CD14-positive monocyte (primary cell): Measurements from ENCODE around the gene IRS2. TPM values are rescaled to one million over a fixed set of nuclear protein-coding genes. Genes with fewer than 3 reads are reported as not detected.
"Not testable (repeated sequence)": the region's sequence is repeated elsewhere in the genome, so short reads cannot be mapped to it uniquely, and the experiment has no call there.

ENCODE experiments used
- DNase-seq, 3 donors: peaks; one replicate each; pipeline ENCODE4 v3.0.0-alpha.2; 2011 to 2022
- H2AFZ ChIP-seq: 2 replicates; pipeline ENCODE4 v1.6.0; 2012; ENCODE audit warnings: mild to moderate bottlenecking, low read depth, low read length, inconsistent platforms; ENCODE audit not compliant: insufficient read depth, poor library complexity, severe bottlenecking
- H3K27ac ChIP-seq, 2 donors: 1 replicate in 1 of 2; 2 replicates in 1 of 2; pipeline ENCODE4 v1.5.1; 2012 to 2013; ENCODE audit warnings: low read length in 2 of 2, control low read depth in 1 of 2, inconsistent platforms in 1 of 2, low read depth in 1 of 2, mild to moderate bottlenecking in 1 of 2
- H3K27me3 ChIP-seq, 2 donors: one replicate each; pipeline versions ENCODE4 v1.6.0 to v1.6.1; 2011 to 2013; ENCODE audit warnings: low read length in 2 of 2; ENCODE audit not compliant: control insufficient read depth in 2 of 2, insufficient read depth in 2 of 2
- H3K36me3 ChIP-seq, 2 donors: replicated peaks in 1 of 2; 1 replicate in 1 of 2; 2 replicates in 1 of 2; pipeline versions ENCODE4 v1.5.1 to v1.6.1; 2012 to 2013; ENCODE audit warnings: low read length in 2 of 2, control low read depth in 1 of 2, inconsistent platforms in 1 of 2, mild to moderate bottlenecking in 1 of 2; ENCODE audit not compliant: insufficient read depth in 2 of 2, control insufficient read depth in 1 of 2
- H3K4me1 ChIP-seq, 2 donors: 1 replicate in 1 of 2; 2 replicates in 1 of 2; pipeline versions ENCODE4 v1.5.1 to v1.6.1; 2012 to 2013; ENCODE audit warnings: low read length in 2 of 2, control low read depth in 1 of 2, inconsistent platforms in 1 of 2, mild to moderate bottlenecking in 1 of 2, moderate library complexity in 1 of 2; ENCODE audit not compliant: insufficient read depth in 2 of 2, control insufficient read depth in 1 of 2
- H3K4me2 ChIP-seq: replicated peaks from 2 replicates; pipeline ENCODE3; 2012; ENCODE audit warnings: low read length, moderate library complexity, mild to moderate bottlenecking; ENCODE audit not compliant: poor library complexity, severe bottlenecking; ENCODE audit errors: extremely low read depth
- H3K4me3 ChIP-seq, 3 experiments: fragments of 200-600 bp in 1 of 3; sonication (generic) in 1 of 3; replicated peaks in 1 of 3; 1 replicate in 2 of 3; 2 replicates in 1 of 3; pipeline ENCODE4 v1.5.1; 2011 to 2013; ENCODE audit warnings: low read length in 3 of 3, mild to moderate bottlenecking in 3 of 3, control low read depth in 2 of 3, low read depth in 2 of 3, inconsistent platforms in 1 of 3, moderate library complexity in 1 of 3
- H3K79me2 ChIP-seq: 2 replicates; pipeline ENCODE4 v1.6.0; 2012; ENCODE audit warnings: mild to moderate bottlenecking, control low read depth, inconsistent platforms, low read length, moderate library complexity; ENCODE audit not compliant: insufficient read depth
- H3K9ac ChIP-seq: 2 replicates; pipeline ENCODE4 v1.6.0; 2017; ENCODE audit warnings: low read length, mild to moderate bottlenecking; ENCODE audit not compliant: insufficient read depth, poor library complexity, severe bottlenecking
- H3K9me3 ChIP-seq, 2 donors: replicated peaks in 1 of 2; 1 replicate in 1 of 2; 2 replicates in 1 of 2; pipeline versions ENCODE4 v1.5.1 to v1.6.1; 2012 to 2013; ENCODE audit warnings: low read length in 2 of 2, control low read depth in 1 of 2; ENCODE audit not compliant: control insufficient read depth in 1 of 2, insufficient read depth in 1 of 2
- H4K20me1 ChIP-seq: 2 replicates; pipeline ENCODE4 v1.6.0; 2012; ENCODE audit warnings: mild to moderate bottlenecking, low read length, control low read depth, moderate library complexity; ENCODE audit not compliant: insufficient read depth
- H3K27ac Mint-ChIP-seq, 7 donors: one replicate each; pipeline ENCODE4 v1.8.0; 2020; ENCODE audit warnings: mild to moderate bottlenecking in 7 of 7, mixed read lengths in 7 of 7, moderate library complexity in 6 of 7, inconsistent platforms in 2 of 7
- H3K27me3 Mint-ChIP-seq, 3 donors: one replicate each; pipeline ENCODE4 v1.8.0; 2021 to 2022; ENCODE audit warnings: low read depth in 3 of 3, mild to moderate bottlenecking in 3 of 3, mixed read lengths in 3 of 3, moderate library complexity in 3 of 3, inconsistent platforms in 1 of 3
- H3K36me3 Mint-ChIP-seq, 2 donors: one replicate each; pipeline ENCODE4 v1.8.0; 2020; ENCODE audit warnings: mixed read lengths in 2 of 2, inconsistent platforms in 1 of 2, mild to moderate bottlenecking in 1 of 2
- H3K4me1 Mint-ChIP-seq: one replicate; pipeline ENCODE4 v1.8.0; 2020; ENCODE audit warnings: mild to moderate bottlenecking, mixed read lengths
- H3K4me3 Mint-ChIP-seq, 2 donors: one replicate each; pipeline ENCODE4 v1.8.0; 2020; ENCODE audit warnings: mild to moderate bottlenecking in 2 of 2, mixed read lengths in 2 of 2, moderate library complexity in 1 of 2
- H3K9me3 Mint-ChIP-seq, 7 donors: one replicate each; pipeline ENCODE4 v1.8.0; 2020 to 2022; ENCODE audit warnings: mixed read lengths in 7 of 7, mild to moderate bottlenecking in 6 of 7, moderate library complexity in 6 of 7, inconsistent platforms in 2 of 7
- WGBS: methylation state at CpG from one replicate; pipeline ENCODE4 v1.1.5; 2013; ENCODE audit warnings: missing lambda C conversion rate; ENCODE audit not compliant: insufficient coverage; 5-methylcytosine and 5-hydroxymethylcytosine counted together
- intact Hi-C, 2 donors: fragments of 100-400 bp; cut with micrococcal nuclease; formaldehyde crosslinking; loops; one replicate each; pipeline versions ENCODE4 v1.15.0 to v1.15.1; 2023
- polyA plus RNA-seq, 3 donors: library from polyadenylated mRNA; depleted of rRNA in 1 of 3; unstranded in 2 of 3; stranded (reverse) in 1 of 3; fragments of 300-500 nt in 2 of 3; fragments of >200 nt in 1 of 3; fragmentation: Illumina TruSeq in 2 of 3; gene quantifications; 1 replicate in 2 of 3; 2 replicates in 1 of 3; pipeline ENCODE4 v1.2.3, GENCODE V29; 2012 to 2021
- TF ChIP-seq, protein P1 (sequence below): fragments of 200-600 bp; IDR thresholded peaks from one replicate; pipeline ENCODE4 v1.8.0; 2022; ENCODE audit warnings: antibody characterized with exemption, mild to moderate bottlenecking

The IRS2 gene
- polyA plus RNA-seq, 3 donors, result 2.4 to 27.1 (median 3.5) TPM

GRCh38 chr13:109733550-109733949 is 52.8 kb downstream of the IRS2 start:
- no peaks in the 10 kb centered on the region for H3K36me3 ChIP-seq
- H3K27ac ChIP-seq, result no peak overlapping the region
- no peak for DNase-seq
- no peak overlapping the region for H2AFZ ChIP-seq
- no peak overlapping the region for H3K4me2 ChIP-seq
- peaks cover 28% of the 10 kb centered on the region for H3K4me1 Mint-ChIP-seq
- no peaks in the 10 kb centered on the region for H3K27me3 ChIP-seq
- H3K79me2 ChIP-seq, result no peaks in the 10 kb centered on the region
- WGBS, result 90% methylated on average over 28 of the region's 29 CpGs
- H4K20me1 ChIP-seq, result no peaks in the 10 kb centered on the region
- no peaks in the 10 kb centered on the region for H3K36me3 Mint-ChIP-seq
- H3K9me3 ChIP-seq, result peaks cover 0 to 11% of the 10 kb centered on the region in 2 donors
- H3K9me3 Mint-ChIP-seq, result peaks cover 6 to 19% (median 16%) of the 10 kb centered on the region in 7 donors
- peaks cover 0 to 6% (median 5%) of the 10 kb centered on the region in 3 donors for H3K27me3 Mint-ChIP-seq
- H3K4me3 ChIP-seq, result no peak overlapping the region
- no peak overlapping the region for H3K9ac ChIP-seq
- intact Hi-C loops, result no loop called here
- no peaks in the 10 kb centered on the region for H3K4me1 ChIP-seq
- no peak overlapping the region for H3K27ac Mint-ChIP-seq
- no peak overlapping the region for H3K4me3 Mint-ChIP-seq
- TF ChIP-seq, protein P1, sequence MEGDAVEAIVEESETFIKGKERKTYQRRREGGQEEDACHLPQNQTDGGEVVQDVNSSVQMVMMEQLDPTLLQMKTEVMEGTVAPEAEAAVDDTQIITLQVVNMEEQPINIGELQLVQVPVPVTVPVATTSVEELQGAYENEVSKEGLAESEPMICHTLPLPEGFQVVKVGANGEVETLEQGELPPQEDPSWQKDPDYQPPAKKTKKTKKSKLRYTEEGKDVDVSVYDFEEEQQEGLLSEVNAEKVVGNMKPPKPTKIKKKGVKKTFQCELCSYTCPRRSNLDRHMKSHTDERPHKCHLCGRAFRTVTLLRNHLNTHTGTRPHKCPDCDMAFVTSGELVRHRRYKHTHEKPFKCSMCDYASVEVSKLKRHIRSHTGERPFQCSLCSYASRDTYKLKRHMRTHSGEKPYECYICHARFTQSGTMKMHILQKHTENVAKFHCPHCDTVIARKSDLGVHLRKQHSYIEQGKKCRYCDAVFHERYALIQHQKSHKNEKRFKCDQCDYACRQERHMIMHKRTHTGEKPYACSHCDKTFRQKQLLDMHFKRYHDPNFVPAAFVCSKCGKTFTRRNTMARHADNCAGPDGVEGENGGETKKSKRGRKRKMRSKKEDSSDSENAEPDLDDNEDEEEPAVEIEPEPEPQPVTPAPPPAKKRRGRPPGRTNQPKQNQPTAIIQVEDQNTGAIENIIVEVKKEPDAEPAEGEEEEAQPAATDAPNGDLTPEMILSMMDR, result no peak

DNA sequence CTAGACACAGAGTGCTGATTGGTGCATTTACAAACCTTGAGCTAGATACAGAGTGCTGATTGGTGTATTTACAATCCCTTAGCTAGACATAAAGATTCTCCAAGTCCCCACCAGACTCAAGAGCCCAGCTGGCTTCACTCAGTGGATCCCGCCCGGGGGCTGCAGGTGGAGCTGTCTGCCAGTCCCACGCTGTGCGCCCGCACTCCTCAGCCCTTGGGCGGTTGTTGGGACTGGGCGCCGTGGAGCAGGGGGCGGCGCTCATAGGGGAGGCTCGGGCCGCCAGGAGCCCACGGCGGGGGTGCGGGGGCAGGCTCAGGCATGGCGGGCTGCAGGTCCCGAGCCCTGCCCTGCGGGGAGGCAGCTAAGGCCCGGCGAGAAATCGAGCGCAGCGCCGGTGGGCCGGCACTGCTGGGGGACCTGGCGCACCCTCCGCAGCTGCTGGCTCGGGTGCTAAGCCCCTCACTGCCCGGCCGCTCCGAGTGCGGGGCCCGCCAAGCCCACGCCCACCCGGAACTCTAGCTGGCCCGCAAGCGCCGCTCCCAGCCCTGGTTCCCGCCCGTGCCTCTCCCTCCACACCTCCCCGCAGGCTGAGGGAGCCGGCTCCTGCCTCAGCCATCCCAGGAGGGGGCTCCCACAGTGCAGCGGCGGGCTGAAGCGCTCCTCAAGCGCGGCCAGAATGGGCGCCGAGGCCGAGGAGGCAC is 53.8 kb downstream of the IRS2 start:
- H3K4me3 Mint-ChIP-seq, H2AFZ ChIP-seq, H3K36me3 Mint-ChIP-seq, H3K27ac Mint-ChIP-seq, intact Hi-C loops, H3K4me2 ChIP-seq, H3K4me1 ChIP-seq, H4K20me1 ChIP-seq, H3K27ac ChIP-seq, H3K36me3 ChIP-seq, H3K79me2 ChIP-seq, H3K27me3 ChIP-seq, DNase-seq, H3K9ac ChIP-seq, H3K4me3 ChIP-seq: not testable (repeated sequence)
- peaks cover 0 to 11% of the 10 kb centered on the region in 2 donors for H3K9me3 ChIP-seq
- Mint-ChIP-seq H3K27me3 (peaks cover 2 to 10% (median 5%) of the 10 kb centered on the region in 3 donors), H3K9me3 (peaks cover 6 to 19% (median 16%) of the 10 kb centered on the region in 7 donors), H3K4me1 (peaks cover 27% of the 10 kb centered on the region)
- 96% methylated on average over 45 of the region's 50 CpGs for WGBS
